ENCODE measurements around the gene FIBP.

The FIBP gene

GRCh38 chr11:65888163-65888814 lies at the start of gene FIBP:
FIBP (minus strand) TSS chr11:65888471; CDS start chr11:65888418, 53 bp downstream.
- in situ Hi-C loops (cut with MboI; ENCODE audit: low sequenced_read_pairs), result loop anchor here (25.0 kb wide), 1 partner anchor 99 kb away; no protein-coding TSS in a partner anchor

GRCh38 chr11:65937766-65938165 lies 49.5 kb upstream of the FIBP start:
- in situ Hi-C loops (cut with MboI; ENCODE audit: low sequenced_read_pairs), result no loop called here

GRCh38 chr11:65934014-65934413 lies 45.7 kb upstream of the FIBP start:
- in situ Hi-C loops (cut with MboI; ENCODE audit: low sequenced_read_pairs), result no loop called here

DNA sequence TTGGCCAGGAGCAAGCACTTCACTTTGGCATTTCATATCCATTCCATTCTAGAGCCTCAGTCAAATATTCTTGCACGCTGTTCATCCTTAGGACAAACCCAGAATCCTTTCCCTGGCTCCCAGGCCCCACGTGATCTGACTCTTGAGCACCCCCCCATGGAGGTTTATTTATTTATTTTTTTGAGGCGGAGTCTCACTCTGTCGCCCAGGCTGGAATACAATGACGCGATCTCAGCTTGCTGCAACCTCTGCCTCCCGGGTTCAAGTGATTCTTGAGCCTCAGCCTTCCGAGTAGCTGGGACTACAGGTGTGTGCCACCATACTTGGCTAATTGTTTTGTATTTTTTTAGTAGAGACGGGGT lies 44.3 kb upstream of the FIBP start:
- in situ Hi-C loops (cut with MboI; ENCODE audit: low sequenced_read_pairs), result no loop called here

DNA sequence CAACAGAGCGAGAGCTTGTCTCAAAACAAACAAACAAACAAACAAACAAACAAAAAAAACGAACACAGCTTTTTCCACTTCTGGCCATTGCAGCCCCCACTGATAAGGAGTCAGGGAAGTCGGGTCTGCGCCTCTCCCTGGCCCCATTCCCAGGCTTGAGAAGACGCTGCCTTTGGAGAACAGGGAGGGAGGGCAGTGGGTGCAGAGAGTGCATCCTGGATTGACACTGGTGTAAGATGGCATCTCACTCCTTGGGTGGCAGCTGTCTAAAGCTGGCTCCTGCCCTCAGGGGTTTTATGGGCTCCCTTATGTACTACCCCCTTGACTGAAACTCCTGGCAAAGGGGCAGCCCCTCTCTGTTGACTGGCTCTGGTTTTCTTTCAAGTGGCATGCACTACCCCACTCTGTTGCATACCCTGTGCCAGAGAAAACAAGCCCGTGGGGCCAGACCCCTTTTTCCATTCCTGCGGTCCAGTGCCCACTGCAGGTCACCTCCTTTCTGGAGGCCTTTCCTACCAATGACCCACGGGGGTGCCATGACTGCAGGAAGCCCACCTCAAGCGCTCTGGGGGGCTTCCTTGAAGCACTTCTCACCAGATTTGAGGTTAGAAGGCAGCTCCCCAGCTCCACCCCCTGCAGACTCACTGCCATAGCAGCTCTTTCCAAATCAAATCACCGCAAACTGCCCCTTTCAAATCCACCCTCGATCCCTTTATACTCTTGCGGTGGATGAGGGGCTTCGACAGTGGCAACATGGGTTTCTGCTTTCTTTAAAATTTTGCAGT lies 43.7 kb upstream of the FIBP start:
- in situ Hi-C loops (cut with MboI; ENCODE audit: low sequenced_read_pairs), result no loop called here

DNA sequence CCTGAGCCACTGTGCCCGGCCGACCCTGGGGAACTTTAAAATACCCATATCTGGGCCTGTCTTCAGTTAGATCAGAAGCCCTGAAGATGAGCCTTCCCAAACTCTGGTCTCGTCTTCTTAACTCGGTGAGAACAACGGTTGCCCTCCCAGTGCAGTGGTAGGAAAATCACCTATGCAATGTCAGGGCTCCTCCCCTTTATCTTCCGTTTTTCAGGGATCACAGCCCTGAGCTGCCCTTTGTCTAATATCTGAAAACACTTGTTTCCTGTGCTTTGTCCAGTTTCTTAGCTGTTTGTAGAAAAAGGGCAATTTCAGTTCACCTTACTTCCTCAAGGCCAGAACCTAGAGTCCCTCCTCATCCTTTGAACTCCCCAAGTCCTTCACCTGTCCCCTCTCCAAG lies 40.4 kb upstream of the FIBP start:
- in situ Hi-C loops (cut with MboI; ENCODE audit: low sequenced_read_pairs), result no loop called here

- in situ Hi-C loops (cut with MboI; ENCODE audit: low sequenced_read_pairs), result no loop called here
These were observed 39.7 kb upstream of the FIBP start for GRCh38 chr11:65927904-65928397.

GRCh38 chr11:65925397-65925796 lies 37.1 kb upstream of the FIBP start:
- in situ Hi-C loops (cut with MboI; ENCODE audit: low sequenced_read_pairs), result no loop called here

DNA sequence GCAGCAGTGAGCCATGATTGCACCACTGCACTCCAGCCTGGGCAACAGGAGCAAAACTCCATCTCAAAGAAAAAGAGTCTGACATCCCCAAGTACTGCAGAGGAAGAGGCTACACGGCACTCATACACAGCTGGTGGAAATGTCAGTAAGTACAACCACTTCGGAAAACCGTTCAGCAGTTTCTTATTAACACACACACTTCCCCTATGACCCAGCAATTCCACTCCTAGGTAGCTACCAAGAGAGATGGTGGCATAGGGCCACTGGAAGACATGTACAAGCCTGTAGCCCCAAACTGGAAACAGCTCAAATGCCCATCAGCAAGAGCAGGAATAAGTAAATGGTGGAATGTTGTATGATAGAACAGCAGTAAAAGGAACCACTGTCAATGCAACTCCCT lies 34.3 kb upstream of the FIBP start:
- in situ Hi-C loops (cut with MboI; ENCODE audit: low sequenced_read_pairs), result no loop called here

DNA sequence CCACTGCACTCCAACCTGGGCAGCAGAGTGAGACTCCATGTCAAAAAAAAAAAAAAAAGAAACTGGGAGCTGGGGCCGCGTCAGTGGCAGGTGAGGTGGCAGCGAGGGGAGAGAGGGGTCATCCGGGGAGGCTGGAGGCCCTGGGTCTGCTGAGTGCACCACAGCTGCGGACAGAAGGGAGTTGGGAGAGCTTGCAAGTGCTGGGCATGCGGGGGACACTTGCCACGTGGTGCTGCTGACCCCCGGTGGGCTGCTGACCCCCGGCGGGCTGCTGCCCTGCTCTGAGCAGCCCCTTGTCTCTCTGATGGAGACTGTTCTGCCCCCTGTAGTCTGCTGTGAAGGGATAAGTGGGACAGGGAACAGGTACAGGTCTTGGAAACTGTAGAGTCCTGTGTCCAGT lies 33.6 kb upstream of the FIBP start:
- in situ Hi-C loops (cut with MboI; ENCODE audit: low sequenced_read_pairs), result no loop called here

GRCh38 chr11:65921033-65921555 lies 32.8 kb upstream of the FIBP start:
- in situ Hi-C loops (cut with MboI; ENCODE audit: low sequenced_read_pairs), result no loop called here

- in situ Hi-C loops (cut with MboI; ENCODE audit: low sequenced_read_pairs), result no loop called here
These were observed 32.1 kb upstream of the FIBP start for GRCh38 chr11:65920372-65920802.

DNA sequence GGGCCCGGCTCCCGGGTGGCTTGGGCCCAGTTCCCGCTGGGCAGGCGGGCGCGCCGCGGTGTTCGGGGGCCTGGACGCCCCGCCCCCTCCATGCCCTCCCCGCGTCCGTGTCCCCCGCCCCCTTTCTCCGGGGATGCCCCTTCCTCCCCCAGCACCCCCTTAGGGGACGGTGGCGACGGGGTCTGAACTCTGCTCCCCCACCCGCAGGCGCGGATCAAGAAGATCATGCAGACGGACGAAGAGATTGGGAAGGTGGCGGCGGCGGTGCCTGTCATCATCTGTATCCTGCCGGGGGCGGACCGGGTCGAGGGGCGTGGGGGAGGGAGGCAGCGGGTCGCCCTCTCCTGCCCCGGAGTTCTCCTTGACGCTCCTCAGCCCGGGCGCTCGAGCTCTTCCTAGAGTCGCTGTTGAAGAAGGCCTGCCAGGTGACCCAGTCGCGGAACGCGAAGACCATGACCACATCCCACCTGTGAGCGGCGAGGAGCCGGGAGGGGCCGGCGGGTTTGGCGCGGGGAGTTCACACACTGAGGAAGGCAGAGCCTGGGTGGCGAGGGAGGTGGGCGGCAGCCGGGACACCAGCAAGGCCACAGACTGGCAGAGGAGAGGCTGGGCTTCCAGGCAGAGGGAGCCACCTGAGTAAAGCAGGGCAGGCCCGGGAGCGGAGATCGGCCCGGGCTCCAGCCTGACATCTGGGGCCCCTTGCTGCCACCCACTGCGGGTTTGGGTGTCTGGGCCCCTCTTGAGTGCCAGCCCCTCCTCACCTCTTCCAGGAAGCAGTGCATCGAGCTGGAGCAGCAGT lies 31.5 kb upstream of the FIBP start:
- in situ Hi-C loops (cut with MboI; ENCODE audit: low sequenced_read_pairs), result no loop called here

- in situ Hi-C loops (cut with MboI; ENCODE audit: low sequenced_read_pairs), result no loop called here
These were observed 30.9 kb upstream of the FIBP start, which contains the start of gene DRAP1 for GRCh38 chr11:65919141-65919572. DRAP1 (plus strand) TSS chr11:65919426; CDS start chr11:65919502, 76 bp downstream.

- in situ Hi-C loops (cut with MboI; ENCODE audit: low sequenced_read_pairs), result no loop called here
These were observed 30.2 kb upstream of the FIBP start, which contains the start of gene C11orf68 for GRCh38 chr11:65918211-65919140. C11orf68 (minus strand) TSS chr11:65919062; CDS start chr11:65919031, 31 bp downstream.

- in situ Hi-C loops (cut with MboI; ENCODE audit: low sequenced_read_pairs), result no loop called here
These were observed 29.4 kb upstream of the FIBP start for GRCh38 chr11:65917434-65918210.

DNA sequence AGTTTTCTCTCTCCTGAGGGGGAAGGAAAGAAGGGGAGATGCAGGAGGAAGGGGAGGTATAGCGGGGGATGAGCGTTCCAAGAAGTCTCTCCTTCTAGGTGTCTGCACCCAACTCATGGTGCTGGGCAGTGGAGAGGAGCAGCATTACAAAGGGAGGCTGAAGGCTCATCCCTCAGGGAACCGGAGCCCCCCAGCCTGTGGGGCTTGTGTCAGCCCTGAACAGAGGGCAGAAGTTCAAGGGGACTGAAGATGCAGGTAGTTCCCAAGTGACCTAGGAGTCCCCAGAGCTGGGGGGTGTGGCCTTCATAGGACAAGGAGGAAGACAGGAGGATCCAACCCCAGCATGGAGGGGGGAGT lies 28.8 kb upstream of the FIBP start:
- in situ Hi-C loops (cut with MboI; ENCODE audit: low sequenced_read_pairs), result no loop called here

DNA sequence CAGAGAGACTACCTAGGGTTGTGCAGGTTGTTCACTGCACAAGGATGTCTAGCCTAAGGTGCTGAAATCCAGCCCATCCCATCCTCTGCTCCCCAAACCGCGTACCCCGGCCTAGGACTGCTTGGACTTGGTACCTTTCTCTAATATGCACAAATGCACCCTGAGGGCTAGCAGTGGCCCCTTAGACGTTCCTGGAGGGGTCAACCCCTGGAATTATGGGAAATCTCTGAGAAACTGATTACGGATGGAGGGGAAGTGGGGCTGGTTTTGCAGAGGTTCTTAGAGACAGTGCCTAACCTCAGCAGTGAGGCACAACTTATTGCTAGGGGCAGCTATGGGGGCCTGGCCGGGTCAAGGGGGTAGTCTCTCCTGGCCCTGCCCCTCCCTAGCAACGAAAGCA lies 28.1 kb upstream of the FIBP start:
- in situ Hi-C loops (cut with MboI; ENCODE audit: low sequenced_read_pairs), result no loop called here

- in situ Hi-C loops (cut with MboI; ENCODE audit: low sequenced_read_pairs), result no loop called here
These were observed 27.6 kb upstream of the FIBP start for GRCh38 chr11:65915821-65916251.

All from HL-60/S4 treated with phorbol 12-myristate 13-acetate at 8.2 ng/mL for 4 days and 3 days (cell line).